Stimulated activated CD4-positive, alpha-beta T cell treated with anti-CD3 and anti-CD28 coated beads, TNF-alpha, amount 100 ng/mL, for 48 hours (primary cell): ENCODE measurements around the gene URAD.
"Not testable (repeated sequence)": the region's sequence is repeated elsewhere in the genome, so short reads cannot be mapped to it uniquely, and the experiment has no call there.

Experiments
- DNase-seq, 3 donors: peaks; one replicate each; pipeline ENCODE4 v3.0.0-alpha.2; 2020; ENCODE audit warnings: low read depth in 3 of 3

The URAD gene

GRCh38 chr13:27988520-27988919 is at the start of gene URAD:
Gene URAD (minus strand): TSS chr13:27988693. CDS start chr13:27988637, 56 bp downstream.
- no peak for DNase-seq

GRCh38 chr13:28037399-28037798 is 48.9 kb upstream of the URAD start:
- DNase-seq, result no peak

- DNase-seq, result no peak
Measured at GRCh38 chr13:28035146-28035782, 46.8 kb upstream of the URAD start.

- no peak for DNase-seq
Measured at GRCh38 chr13:28033894-28034655, 45.6 kb upstream of the URAD start.

- DNase-seq, result not testable (repeated sequence)
Measured at GRCh38 chr13:28032438-28032837, 43.9 kb upstream of the URAD start.

GRCh38 chr13:28031896-28032288 is 43.4 kb upstream of the URAD start:
- DNase-seq, result no peak

GRCh38 chr13:28031220-28031895 is 42.9 kb upstream of the URAD start:
- DNase-seq, result no peak

GRCh38 chr13:28027607-28028364 is 39.3 kb upstream of the URAD start:
- no peak for DNase-seq

GRCh38 chr13:28027071-28027470 is 38.6 kb upstream of the URAD start:
- DNase-seq, result no peak

GRCh38 chr13:28026508-28026907 is 38.0 kb upstream of the URAD start:
- no peak for DNase-seq

- no peak for DNase-seq
Measured at GRCh38 chr13:28022848-28023518, 34.5 kb upstream of the URAD start.

GRCh38 chr13:28014301-28014700 is 25.8 kb upstream of the URAD start:
- no peak for DNase-seq

- DNase-seq, result no peak
Measured at GRCh38 chr13:28013482-28013881, 25.0 kb upstream of the URAD start.

GRCh38 chr13:28012896-28013295 is 24.4 kb upstream of the URAD start:
- DNase-seq, result no peak

- DNase-seq, result no peak
Measured at GRCh38 chr13:28012383-28012782, 23.9 kb upstream of the URAD start.

GRCh38 chr13:28010046-28010445 is 21.6 kb upstream of the URAD start:
- no peak for DNase-seq

GRCh38 chr13:28005016-28005415 is 16.5 kb upstream of the URAD start:
- DNase-seq, result not testable (repeated sequence)

GRCh38 chr13:28002886-28003698 is 14.6 kb upstream of the URAD start:
- DNase-seq, result no peak

GRCh38 chr13:28001837-28002473 is 13.5 kb upstream of the URAD start:
- no peak for DNase-seq

- no peak for DNase-seq
Measured at GRCh38 chr13:28001049-28001448, 12.6 kb upstream of the URAD start.
